GM18907 (cell line): Measurements from ENCODE around the gene TRPM6.
"Not testable (repeated sequence)": the region's sequence is repeated elsewhere in the genome, so short reads cannot be mapped to it uniquely, and the experiment has no call there.

Source experiments
- ATAC-seq: cut with Tn5 transposase; IDR thresholded peaks from one replicate; pipeline ENCODE4 v1.9.1; 2021; ENCODE audit warnings: mild to moderate bottlenecking, moderate library complexity; ENCODE audit not compliant: unreplicated experiment

TRPM6 gene

DNA sequence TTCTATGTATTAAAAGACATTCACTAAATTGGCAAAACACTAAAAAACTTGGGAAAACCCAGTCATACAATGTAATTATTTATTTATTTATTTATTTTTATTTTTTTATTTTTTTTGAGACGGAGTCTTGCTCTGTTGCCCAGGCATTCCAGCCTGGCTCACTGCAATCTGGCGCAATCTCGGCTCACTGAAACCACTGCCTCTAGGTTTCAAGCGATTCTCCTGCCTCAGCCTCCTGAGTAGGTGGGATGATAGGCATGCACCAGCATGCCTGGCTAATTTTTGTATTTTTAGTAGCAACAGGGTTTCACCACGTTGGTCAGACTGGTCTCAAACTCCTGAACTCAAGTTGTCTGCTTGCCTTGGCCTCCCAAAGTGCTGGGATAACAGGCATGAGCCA, 27.5 kb downstream of the TRPM6 start:
- ATAC-seq = not testable (repeated sequence)

DNA sequence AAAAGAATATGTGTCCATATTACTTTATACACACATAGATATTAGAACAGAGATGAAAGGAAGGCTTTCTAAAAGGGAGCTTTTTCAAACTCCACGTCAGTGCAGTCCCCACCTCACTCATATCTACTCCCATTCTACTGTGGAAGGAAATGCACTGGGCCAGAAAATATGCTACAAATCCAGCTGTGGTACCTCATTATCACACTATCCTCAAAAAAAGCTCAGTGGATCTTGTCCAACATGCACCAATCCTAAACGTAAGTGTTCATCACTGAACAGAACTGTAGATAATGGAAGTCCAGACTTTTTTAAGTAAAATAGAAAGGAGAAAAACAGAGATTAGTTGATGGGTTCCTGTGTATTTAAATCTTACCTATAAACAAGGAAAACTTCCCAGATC, 27.9 kb downstream of the TRPM6 start:
- no peak for ATAC-seq

DNA sequence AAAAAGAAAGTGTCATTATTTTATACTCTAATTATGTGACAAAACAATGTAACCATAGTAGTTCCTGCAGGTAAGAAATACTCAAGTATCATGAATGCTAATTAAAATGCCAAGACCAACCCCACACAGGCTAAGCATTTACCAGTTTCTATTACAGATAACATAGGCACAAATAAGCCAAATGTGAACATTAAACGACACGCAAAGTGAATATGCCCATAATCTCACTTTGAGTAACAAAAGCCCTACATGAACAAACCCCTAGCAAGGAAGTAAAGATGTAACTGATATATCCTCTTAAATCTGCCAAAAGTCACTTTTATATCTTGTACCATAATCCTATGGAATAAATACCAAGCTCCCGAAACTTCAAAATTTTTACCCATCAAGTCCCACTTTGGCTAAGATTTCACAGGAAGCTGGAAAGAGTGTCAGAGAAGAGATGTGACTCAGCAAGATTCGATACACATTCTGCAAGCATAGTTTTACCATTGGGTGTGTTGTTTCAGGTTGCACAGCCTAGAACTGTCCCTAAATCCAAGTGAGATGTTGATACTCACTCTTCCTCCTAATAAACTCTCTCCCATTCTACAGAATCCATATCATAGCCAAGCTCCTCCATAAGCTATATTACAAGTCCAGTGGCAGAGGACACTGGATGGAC, 28.8 kb downstream of the TRPM6 start:
- no peak for ATAC-seq

DNA sequence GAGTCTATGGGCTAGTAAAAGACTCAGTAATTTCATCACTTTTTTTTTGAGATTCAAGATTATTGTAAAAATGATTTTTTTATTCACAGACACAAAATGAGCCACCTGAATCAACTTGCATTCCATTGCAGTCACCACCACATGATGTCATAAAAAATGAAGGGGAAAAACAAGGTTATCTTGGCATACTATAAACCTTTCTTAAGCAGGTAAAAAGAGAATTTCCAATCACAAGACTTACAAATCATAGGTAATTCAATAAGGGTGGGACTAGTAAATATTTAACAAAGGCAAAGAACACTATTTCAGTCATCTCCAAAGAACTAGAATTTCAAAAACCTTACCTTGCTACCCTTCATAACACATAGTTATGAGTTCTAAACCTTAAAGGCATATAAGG, 30.7 kb downstream of the TRPM6 start:
- no peak for ATAC-seq

DNA sequence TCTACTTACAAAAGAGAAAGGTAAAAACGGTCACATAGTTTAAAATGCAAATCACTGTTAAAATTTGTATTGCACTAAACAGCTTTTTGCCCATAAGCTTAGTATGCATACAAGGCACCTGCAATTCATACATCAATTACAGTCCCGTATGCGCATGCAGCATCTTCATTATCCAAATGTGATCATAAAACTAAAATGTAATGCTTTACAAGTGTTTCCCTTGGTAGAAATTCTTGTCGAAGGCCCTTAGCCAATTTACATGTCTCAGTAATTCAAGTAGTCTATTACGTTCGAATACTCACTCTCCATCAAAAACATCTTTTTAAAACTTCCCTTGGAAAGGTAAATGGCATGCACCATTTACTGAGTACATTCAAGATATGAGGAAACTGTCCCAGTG, 32.6 kb downstream of the TRPM6 start:
- no peak for ATAC-seq

DNA sequence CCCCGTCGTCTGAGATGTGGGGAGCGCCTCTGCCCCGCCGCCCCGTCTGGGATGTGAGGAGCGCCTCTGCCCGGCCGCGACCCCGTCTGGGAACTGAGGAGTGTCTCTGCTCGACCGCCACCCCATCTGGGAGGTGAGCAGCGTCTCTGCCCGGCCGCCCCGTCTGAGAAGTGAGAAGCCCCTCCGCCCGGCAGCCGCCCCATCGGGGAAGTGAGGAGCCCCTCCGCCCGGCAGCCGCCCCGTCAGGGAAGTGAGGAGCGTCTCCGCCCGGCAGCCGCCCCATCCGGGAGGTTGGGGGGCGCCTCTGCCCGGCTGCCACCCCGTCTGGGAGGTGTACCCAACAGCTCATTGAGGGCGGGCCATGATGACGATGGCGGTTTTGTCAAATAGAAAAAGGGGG, 34.7 kb downstream of the TRPM6 start:
- ATAC-seq = not testable (repeated sequence)

DNA sequence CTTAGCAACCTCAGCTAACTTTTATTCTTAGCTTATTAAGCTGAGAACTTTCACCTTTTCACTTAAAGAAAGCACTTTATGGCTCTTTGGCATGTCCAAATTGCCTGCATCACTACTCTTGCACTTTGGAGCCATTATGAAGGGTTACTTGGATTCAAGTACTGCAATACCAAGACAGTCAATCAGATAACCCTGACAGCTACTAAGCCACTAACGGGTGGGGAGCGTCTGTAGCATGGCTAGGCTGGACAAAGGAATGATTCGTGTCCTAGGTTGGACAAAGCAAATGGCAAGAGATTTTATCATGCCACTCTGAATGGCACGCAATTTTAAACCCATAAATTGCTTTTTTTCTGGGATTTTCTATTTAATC, 39.6 kb downstream of the TRPM6 start:
- ATAC-seq = no peak

DNA sequence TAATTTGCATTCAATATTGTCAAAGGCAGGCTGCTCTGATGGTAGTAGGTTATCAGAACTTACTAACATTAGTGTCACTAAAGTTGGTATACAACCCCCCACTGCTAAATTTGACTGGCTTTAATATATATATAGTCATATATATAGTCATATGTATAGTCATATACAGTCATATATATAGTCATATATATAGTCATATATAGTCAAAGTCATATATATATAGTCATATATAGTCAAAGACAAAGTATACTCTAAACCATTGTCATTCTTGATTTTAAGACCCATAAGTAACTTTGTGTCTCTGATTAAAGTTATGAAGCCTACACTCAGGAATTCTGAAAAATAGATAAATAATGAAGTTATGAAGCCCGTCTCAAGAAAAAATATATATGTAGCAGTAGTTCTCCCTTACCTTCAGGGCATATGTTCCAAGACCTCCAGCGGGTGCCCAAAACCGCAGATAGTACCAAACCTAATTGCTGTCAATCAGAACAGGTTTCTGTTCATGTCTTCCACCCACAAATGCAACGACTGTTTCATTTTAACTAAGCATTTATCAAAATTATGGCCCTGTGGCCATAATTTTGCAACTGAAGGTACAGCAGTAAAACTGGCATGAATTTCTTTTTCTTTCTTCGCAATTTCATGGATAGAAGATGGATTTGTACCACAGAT, 40.1 kb downstream of the TRPM6 start:
- ATAC-seq = no peak

DNA sequence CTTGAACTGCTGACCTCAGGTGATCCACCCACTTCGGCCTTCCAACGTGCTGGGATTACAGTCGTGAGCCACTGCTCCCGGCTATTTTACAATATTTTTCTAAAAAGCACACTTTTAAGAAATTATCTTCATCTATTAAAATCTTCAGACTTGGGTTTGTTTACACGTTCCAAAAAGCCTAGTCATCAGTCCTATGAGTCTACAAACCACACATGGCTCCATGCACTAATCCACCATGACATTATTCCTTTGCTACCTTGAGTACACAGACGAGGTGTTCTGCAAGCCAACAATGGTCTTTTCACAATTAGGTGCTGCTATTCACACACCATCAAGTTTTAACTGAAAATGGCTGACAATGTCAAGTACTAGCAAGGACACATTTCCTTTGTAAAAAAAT, 41.0 kb downstream of the TRPM6 start:
- ATAC-seq = no peak

DNA sequence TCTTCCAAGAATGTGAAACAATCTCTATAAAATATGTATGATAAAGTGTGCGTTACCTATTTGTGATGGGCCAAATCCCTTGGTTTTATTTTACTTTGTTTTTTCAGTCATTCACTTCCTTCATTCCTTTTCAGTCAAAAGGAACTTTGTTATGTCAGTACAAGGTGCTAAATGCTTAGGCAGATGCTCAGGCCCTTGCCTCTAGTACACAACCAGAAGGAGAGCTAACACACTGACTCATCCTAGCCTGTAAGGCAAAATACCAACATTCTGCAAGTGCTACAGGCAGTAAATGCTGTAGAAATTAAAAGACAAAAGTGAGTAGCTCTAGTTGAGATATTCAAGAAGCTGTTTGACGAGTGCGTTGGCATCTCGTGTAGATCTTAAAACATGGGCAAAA, 49.4 kb downstream of the TRPM6 start:
- ATAC-seq = no peak

DNA sequence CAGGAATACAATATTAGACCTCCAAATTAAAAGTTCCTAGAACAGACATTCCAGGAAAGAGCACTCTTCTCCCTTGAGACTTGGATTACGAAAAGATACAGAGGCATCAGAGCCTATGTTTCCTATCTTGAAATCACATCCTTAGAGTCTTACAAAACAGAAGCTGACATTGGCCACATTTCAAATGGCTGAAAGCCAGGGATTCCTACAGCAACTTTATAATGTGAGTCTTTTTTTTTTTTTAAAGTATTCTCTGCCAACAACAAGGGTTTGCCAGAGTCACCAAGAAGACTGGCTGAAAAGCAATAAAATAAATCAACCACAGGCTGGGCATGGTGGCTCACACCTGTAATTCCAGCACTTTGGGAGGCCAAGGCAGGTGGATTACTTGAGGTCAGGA, 63.1 kb downstream of the TRPM6 start:
- no peak for ATAC-seq

DNA sequence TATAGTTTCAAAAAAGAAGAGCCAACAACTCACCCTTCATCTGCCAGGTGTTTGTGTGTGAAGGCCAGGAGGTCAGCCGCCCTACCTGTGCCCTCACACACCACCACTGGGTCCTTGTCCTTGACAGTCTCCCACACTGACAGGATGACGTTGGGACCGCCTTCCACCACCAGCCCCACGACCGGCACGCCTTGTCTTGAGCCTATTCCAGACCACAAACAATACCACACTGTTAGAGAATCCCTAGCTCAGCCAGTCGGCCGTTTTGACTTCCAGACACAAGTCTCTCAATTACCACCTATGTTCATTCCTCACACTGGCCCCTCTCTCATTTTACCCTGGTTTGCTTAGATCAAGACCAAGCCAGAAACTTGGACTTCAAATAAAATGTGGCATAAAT, 66.1 kb downstream of the TRPM6 start:
- ATAC-seq = no peak

DNA sequence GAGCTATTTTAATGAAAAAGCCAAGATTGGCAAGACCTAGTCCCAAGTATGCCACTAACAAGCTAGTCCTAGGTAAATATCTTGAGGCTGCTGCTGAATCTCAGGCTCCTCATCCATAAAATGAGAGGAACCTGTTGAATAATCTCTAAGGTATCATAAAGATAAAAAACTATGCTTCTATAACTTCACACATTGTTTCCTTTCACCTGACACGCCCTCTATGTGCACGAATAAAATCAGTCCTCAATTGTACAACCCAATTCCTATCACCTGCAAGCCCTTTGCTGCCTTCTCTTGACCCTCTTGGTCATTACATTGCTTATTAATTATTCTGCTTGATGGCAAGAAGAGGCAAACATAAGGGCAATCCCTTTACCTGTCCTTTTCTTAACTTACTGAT, 69.9 kb downstream of the TRPM6 start:
- ATAC-seq = no peak

DNA sequence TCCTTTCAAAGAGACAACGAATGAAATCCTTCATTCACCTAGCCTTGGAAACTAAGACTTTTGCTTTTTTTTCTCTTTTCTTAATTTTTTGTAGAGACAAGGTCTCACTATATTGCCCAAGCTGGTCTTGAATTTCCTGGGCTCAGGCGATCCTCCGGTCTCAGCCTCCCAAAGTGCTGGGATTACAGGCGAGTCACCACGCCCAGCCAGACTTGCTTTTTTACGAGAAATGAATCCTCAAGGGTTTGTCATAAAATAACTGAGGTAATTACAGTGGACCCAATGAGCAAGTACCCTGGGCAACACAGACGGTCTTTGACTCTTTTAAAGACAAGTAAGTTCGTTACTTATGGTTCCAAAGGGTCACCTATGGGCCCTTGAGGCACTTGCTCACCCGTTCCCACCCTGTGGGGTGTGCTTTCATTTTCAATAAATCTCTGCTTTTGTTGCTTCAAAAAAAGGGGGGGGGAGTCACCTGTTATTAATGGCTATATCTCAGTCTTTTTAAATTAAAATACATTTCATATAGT, 70.4 kb downstream of the TRPM6 start:
- no peak for ATAC-seq

DNA sequence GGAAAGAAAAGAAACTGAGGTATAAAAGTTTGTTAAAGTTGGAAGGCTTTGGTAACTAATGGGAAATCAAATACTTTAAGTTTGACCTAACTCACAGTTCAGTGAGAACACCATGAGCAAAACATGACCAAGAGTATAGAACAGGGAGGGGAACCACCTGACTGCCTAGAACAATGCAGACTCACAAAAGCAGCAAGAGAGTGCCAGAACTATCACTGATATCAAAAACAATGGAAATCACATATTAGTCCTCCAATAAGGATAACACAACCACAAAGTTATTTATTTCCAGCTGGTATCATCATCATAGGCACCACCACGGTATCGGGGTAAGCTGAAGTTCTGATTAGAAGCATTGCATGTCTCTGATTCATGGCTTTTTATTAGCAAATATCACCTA, 77.5 kb downstream of the TRPM6 start:
- no peak for ATAC-seq

DNA sequence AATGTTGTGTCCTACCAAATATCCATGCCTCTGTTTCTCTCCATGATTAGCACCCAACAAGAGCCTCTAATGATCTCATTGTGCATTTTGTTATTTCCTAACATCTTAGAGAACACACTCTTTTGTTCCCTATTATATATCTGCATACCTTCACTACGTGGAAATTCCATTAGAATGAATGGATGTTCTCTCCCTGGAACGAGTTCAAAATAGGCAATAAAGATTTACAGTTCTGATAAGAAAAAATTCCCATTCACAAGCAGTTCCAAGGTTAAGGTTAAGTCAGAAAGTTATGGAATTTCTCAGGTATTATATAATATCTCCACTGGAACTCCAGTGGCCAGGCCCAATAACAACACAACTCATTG, 83.7 kb downstream of the TRPM6 start:
- no peak for ATAC-seq

DNA sequence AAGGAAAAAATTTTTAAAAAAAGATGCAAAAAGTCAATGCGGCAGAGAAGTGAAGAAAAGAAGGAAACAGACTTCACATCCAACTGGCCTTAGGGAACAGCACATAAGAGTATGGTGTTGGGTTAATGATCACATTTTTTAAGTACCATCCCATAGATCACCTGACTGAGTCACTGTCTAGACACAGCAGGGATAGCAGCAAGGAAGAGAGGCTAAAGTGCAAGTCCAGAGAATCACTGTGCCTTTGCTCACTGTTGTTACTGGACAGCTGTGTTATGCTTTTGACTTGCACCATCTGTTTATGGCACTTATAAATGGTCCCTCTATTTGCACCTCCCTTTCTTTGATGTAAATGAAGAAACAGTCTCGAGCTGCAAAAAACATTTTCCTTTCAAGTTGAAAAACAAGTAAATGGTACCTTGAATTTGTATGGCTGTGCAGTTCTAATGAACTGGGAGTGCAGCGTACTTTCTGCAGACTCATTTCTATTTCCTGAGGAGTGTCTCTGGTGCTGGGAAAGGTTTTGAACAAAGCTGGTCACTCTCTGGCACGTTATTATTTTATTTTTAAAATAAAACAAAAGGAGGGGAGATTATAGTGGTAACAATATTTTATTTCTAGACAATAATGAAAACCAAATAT, 84.2 kb downstream of the TRPM6 start:
- ATAC-seq = no peak

DNA sequence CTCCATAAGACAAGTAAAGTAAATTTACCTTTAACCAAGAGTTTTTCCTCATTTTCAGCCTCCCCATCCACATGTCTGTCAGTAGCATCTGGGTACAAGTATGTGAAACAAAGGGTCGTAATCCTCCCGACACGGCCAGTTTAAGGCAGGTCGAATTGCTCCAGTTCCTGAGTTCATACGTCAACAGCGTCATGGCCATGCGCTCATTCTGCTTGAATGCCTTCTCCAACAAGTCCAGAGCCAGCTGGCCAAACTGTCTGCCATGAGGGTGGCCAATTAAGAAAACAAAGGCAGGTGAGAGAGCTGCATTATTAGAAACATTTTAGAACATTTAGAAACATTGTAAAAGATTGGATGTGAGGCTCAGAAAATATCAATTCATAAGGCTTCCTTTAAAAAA, 87.5 kb downstream of the TRPM6 start:
- no peak for ATAC-seq

DNA sequence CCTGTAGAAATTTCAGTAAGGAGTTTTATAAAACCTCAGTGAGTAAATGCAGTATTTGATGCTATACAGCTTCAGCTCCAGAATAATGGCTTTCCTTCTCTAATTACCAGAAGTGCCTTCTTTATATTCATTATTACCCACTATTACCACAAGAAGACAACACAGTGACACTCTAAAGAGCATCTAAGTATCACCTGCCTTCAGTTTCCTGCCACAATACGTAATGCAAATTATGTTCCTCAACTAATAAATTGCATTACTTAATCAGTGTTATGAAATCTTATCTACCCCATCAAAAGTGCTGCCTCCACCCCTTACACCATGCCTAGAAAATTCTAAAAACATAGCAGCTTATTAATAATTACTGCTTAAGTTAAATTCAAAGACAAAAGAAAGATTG, 91.9 kb downstream of the TRPM6 start:
- no peak for ATAC-seq

DNA sequence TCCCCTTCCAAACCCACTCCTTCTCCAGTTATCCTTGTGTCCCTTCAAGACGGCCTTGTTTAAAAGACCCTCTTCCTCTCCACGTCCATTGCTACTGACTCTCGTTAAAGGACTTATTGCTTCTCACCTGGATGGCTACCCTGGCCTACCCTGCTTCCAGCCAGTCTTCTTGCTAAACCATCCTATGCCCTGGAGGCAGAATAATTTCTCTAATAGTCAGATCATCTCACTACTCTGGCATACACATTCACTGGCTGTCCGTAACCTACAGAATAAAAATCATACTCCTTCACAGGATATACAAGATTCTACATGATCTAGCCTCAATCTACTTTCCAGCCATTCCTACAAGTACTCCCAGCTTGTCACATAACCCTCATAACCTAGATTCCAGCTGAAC, 92.6 kb downstream of the TRPM6 start:
- no peak for ATAC-seq

DNA sequence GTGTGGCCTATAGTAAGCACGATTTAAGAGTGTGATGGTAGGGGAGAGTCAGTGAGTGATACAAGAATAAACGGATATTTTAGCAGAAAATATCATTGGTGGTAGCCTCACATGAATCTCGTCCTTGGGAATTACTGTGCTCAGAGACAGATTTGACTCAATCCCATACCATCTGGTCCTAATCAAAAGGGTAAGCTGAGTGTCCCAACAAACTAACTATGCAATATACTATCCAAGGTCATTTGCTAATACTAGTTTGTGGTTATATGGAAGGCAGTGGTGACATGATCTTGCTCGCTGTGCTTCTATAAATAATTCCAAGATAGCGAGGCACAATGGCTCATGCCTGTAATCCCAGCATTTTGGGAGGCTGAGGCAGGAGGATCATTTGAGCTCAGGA, 103.2 kb downstream of the TRPM6 start:
- no peak for ATAC-seq

DNA sequence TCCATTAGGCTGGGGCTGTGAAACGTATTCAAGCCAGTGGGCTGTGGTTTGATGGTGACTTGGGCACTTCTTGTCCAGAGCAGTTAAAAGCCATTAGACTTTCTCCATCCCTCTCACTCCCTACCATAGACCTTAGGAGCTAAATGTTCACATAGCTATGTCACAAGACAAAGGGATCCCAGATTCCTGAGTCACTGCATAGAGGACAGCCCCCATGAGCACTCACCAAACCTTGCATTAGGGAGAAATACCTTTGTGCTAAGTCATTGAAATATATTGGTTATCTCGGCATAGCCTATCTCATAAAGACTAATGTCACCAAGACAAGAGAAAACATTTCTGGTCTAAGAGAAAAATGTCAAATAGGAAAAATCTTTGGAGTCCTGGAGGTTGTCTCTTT, 104.3 kb downstream of the TRPM6 start:
- ATAC-seq = no peak
